NOMO-1 (cell line): ENCODE results near the gene WWOX.

Experiments used
- DNase-seq, 2 experiments: peaks; one replicate each; lab custom pipeline; 2025; ENCODE audit not compliant: unreplicated experiment in 2 of 2; lab: John Stamatoyannopoulos, UW

The WWOX gene

DNA sequence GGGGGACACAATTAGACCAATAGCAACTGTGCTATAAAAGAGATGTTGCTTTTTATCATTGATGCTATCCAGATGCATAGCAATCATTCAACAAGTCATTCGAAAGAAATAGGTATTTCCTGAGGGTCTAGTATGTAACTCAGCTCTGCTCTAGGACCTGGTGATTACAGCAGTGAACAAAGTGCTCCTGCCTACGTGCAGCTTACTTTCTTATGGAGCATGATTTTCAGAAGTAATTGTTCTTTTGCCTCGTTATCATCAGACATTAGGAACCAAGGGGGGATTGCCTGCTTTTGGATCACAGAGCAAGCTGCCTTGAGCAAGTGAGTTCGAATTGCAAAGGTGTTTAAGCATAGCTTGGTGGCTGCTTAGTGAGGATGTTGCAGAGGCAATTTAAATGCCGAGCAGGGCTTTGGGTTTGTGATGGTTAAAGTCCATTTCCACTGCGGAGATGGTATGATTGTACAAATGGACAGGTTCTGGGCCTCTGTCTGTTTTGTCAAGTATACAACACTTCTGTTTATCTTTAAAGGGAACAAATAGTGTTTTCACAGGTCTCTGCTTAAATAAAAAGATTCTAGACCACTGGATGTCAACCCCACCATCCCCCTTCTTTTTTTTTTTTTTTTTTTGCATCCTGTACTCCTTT is 41.5 kb downstream of the WWOX start:
- no peak for DNase-seq

DNA sequence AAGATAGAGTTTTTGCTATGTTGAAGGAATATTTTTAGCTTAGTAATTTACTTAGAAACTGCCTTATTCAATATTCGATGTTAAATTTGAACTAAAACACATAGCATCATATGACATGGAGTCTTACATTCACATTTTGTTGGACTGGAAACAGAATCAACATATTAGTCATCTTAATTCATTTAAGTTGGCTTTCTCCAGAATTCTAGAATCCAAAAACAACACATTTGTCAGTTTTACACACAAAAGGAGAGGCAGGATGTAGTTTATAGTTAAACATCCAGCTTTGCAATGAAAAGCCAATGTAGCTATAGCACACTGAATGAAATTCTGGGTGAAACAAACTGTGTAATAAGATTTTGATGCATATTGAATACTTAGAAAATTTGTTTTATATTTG is 43.3 kb downstream of the WWOX start:
- DNase-seq: no peak

DNA sequence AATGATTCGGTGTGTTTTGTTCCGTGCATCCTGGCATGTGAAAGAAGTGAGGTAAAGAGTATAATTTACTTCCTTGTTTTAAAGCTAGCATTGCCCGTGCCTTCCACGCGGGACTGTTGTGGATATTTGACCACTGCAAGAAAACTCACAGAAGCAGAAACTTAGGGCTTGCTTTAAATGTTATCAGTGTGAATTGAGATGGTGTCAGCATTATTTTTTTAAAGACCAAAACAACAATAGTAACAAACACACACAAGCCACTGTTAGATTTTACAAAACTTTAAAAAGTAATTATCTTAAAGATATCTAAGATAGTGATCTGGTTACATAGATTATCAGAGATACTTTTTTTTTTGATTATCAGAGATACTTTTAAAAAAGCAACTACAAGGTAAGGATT is 47.4 kb downstream of the WWOX start:
- DNase-seq: no peak

DNA sequence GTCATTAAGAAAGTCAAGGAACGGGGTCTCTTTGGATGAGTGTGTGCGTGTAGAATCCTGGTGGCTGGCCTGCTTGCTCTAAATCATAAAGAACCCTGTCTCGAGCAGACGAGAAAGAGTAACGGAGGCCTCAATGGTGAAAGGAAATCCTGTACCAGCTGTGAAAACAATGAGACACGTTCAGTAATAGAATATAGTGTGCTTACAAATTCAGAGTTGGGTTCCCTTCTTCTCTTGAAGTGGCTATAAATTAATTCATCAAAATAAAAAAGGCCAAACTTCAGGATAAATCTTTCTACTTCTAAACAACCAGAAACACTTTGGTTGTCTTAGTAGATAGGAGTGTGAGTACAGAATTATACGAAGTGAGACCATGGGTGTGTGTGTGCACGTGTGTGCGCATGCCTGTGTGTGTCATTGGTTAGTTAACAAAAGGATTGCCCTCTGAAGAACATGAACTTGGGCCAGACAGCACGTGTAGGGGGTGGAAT is 48.5 kb downstream of the WWOX start:
- DNase-seq: no peak

DNA sequence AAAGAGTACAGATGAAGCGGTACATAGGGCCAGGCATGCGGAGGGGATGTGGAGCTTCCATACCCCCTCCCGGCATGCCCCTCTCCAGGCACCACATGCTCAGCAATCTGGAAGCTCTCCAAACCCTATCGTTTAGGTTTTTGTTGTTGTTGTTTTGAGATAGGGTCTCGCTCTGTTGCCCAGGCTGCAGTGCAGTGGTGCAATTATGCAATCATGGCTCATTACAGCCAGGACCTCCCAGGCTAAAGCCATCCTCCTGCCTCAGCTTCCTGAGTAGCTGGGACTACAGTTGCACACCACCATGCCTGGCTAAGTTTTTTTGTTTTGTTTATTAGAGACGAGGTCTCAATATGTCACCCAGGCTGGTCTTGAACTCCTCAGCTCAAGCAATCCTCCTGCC is 50.8 kb downstream of the WWOX start:
- no peak for DNase-seq

DNA sequence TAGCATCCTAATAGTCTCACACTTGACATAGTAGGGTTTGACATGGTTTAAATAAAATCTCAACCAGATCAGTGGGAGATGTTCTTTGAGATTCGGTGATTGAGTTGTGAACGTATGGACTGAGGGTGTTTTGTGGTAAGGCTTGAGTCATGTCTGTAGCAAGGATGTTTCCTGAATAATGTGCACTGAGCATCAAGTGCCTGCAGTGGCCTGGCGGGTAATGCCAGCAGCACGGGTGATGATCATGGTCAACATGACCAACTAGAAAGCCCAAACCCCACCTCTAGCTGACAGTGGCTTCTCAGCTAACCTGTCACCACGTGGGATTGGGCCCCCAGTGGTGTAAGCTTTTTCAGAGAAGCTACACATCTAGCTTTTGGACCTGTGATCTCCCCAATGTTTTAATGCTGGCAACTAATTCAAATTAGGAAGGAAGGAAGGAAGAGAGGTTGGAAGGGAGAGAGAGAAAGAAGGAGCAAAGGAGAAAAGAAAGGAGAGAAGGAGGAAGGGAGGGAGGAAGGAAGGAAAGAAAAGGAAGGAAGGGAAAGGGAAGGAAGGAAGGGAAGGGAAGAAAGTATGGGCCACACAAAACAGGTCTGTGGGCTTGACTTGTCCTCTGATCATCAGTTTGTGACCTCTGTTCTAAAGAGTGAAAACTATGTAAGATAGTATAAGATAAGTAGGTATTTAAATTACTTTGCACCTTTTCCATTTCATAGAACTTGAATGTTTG is 55.4 kb downstream of the WWOX start:
- DNase-seq: no peak

DNA sequence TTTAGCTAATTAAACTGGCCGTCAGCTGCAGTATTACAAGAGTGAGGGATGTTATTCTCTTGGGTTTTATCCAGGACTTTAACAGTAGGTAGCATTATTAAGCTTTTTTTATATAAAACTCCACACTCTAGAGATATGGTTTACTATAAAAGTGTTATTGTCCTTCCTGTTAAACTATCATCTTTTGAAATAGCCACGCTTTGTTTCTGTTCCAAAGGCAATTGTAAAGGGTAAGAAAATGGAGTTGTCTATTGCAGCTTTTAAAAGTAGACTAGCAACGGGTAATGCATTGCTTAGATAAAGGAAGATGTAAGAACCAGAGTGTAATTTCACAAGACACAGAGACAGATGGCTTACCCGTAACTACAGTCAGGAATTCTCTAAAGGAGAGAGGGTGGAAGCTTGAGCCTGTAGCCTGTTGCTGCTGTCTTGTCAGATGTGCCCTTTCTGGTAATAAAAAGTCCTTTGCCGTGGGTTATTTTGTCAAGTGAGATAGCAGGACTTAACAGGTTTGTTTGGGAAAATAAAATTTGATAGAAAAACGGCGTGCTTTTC is 56.4 kb downstream of the WWOX start:
- DNase-seq: no peak

DNA sequence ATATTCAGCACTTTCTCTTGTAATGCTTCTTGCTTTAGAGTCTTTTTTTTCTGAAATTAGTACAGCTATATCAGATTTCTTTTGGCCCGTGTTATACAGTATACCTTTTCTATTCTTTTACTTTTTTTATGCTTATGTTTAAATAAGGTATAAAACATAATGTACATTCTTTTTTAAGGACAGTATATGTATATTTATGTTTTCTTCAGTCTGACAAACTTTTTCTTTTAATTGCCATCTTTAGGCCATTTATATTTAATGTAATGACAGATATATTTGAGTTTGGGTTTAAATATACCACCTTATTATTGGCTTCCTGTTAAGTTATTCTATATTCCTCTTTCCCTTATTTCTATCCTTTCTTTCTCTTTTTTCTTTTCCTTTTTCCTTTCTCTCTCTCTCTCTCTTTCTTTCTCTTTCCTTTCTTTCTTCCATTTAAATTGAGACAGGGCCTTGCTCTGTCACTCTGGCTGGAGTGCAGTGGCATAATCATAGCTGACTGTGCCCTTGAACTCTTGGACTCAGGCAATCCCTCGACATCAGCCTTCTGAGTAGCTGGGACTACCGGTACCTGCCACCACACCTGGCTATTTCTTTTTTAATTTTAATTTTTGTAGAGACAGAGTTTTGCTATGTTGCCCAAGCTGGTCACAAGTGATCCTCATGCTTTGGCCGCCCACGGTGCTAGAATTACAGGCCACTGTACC is 61.7 kb downstream of the WWOX start:
- DNase-seq: no peak

DNA sequence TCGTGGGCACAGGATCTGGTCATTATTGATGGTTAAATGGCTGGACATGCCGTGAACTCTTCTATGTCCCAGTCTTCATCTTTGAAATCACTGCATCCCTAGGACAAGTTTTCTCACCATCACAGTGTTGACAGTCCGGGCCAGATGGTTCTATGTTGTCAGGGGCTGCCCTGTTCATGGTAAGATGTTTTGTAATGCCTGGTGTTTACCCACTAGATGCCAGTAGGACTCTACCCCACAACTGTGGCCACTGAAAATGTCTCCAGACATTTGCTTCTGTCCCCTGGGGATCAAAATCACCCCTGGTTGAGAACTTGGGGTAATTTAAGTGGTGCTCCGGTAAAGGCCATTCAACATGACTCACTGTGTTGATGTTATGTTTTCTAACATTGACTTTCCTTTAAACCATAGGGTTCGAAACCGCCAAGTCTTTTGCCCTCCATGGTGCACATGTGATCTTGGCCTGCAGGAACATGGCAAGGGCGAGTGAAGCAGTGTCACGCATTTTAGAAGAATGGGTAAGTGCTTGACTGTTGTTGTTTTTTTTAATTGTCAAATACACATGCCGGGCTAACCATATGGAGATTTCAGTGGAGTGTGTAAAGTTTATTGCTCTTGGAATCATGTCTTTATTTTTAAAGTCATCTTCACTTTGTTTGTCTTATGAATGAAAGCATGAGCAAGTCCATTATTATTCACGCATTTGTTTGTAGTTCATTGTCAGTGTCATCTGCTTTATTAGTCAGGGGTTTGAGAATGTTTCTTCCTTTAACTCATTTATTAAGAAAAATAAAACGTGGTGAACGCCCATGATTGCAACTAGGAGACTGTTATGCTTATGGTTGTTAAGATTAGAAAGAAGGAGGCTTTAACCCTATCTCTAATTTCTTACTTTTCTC is 64.6 kb downstream of the WWOX start:
- DNase-seq: no peak

DNA sequence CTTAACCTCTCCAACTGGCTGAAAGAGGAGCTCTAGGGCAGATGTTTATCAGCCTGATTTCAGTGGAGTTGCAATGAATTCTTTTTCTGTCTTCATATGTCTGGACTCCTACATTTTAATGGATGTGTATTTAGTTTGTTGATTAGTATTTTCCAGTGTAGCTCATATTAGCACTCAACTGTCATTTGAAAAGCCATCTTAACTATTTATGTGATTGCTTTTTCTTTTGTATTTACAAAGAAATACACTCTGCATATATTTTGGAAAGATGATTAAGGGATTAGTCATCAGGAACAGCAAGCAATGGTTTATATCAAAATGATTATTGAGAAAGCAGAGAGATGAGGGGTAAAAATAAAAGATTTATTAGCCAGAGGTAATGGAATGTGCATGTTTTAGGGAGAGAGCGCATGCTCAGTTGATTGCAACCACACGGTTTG is 71.1 kb downstream of the WWOX start:
- DNase-seq: no peak

DNA sequence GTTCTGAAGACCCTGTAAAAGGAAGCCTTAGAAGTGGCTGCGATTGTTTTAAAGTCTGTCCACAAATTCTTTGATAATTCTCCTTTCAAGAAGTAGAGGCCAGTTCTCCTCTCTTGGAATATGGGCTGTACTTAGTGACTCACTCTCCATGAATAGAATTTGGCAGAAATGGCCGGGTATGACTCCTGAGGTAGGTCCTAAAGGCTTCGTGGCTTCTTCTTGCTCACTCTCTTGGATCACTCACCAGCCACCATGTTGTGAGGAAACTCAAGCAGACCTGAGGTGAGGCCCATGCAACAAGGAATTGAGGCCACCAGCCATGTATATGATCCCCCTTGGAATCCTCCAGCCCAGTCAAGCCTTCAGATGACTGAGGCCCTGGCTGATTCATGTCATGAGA is 75.8 kb downstream of the WWOX start:
- DNase-seq: no peak

DNA sequence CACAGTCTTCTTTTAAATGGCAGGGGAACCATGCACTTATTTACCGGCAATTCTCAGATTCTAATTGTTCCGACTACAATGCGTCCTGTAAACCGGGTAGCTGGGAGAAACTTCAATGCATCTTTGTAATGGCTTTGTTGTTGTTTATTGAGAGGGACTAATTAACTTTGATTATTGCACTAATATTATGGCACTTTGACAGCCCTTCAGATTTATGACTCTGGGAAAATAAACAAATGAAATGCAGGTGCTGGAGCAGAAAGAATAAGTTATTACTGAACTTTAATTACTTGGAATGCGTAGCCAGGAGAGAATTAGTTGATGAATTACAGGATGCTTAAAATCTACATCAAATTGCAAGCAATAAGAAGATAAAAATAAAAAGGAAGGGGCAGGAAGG is 77.0 kb downstream of the WWOX start:
- no peak for DNase-seq

DNA sequence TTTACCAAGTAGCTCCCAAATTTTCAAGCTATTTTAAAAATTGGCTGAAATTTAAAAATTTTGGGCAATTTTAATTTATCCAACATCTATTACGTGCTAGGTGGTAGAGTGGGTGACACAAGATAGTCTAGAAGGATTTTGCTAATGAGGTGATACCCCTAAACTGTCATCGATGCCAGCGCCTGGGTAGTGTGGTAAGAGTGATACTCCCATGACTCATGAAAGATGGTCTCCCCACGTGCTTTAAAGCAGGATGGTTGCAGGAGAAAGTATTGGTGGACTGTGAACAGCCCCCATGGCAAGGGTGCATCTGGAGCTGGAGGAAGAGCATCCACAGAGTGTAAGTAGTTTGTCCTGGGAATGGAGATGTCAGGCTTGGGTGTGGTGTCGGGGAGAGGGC is 77.8 kb downstream of the WWOX start:
- DNase-seq: no peak

DNA sequence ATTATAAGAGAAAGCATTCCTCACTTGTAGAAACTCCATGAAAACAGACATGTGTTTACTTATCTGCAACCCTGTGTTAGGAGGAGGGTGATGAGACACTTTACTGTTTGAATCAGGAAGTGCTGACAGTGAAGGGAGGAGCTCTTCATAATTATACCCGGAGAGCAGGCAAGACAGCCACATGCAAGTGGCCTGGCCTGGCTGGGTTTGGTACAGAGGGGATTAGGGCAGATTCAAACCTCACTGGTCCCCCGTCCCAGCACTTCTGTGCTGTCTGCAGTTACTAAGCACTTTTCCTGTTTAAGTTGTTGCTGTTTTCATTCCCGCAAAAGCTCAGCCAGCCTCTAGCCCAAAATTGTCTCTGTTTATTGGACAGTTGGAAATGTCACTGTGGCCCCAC is 78.5 kb downstream of the WWOX start:
- DNase-seq: peak in 1 of 2 experiments; percentile 6

DNA sequence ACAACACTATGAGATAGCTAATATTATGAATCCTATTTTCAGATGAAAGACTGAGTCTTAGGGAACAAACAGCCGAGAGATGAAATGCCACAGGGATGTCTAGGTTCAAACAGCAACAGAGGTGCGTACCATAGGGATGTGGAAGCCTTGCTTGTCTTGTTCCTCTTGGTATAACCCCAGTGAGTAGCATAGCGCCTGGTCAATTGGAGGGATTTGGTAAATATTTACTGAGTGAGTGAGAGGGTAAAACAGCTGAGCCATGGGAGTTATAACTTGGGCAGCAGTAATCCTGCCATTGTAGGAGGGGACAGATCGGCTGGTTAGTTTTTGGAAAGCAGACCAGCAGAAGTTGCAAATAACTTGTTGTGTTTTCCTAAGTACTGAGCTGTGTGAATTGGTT is 80.2 kb downstream of the WWOX start:
- no peak for DNase-seq

DNA sequence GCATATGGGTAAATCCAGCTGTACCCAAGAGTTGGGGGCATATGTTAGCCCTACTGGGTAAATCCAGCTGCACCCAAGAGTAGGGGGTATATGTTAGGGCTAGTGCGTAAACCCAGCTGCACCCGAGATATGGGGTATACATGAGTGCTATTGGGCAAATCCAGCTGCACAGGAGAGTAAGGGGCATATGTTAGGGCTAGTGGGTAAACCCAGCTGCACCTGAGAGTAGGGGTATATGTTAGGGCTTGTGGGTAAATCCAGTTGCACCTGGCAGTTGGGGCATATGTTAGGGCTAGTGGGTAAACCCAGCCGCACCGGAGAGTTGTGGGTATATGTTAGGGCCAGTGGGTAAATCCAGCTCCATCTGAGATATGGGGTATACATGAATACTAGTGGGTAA is 80.9 kb downstream of the WWOX start:
- no peak for DNase-seq

DNA sequence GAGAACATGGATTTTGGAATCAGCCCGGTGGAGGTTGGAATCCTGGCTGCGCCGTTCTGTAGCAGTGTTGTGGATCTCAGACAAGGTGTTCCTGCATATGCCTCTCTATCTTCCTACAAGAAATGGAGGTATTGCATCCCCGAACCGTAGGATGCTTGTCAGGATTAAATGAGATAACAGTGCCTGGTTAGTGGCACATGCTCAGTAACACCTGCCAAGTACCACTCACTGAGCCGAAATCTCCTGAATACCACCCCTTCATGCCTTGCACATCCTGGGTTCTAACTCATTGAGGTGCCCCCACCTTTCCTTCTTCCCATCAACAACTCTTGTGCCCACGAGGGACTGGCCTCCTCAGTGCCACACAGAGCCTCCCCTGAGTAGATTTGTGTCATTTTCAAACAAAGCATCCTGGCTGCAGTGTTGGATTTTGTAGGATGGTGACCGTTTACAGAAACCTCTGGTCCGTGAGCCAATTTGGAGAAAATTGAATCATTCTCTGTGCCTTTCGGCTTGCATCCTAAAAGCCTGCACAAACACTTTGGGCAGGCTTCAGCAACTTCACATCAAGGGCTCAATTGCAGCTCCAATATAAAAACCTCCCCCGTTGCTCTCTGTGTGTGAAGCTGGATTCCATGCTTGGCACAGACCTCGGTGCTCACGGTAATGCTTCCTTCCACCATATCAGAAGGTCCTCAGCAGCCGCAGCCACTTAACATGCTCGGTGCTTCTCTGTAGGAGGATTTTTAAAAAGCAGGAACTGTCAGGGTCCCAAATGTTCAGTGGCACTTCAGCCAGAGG is 84.2 kb downstream of the WWOX start:
- DNase-seq: no peak

DNA sequence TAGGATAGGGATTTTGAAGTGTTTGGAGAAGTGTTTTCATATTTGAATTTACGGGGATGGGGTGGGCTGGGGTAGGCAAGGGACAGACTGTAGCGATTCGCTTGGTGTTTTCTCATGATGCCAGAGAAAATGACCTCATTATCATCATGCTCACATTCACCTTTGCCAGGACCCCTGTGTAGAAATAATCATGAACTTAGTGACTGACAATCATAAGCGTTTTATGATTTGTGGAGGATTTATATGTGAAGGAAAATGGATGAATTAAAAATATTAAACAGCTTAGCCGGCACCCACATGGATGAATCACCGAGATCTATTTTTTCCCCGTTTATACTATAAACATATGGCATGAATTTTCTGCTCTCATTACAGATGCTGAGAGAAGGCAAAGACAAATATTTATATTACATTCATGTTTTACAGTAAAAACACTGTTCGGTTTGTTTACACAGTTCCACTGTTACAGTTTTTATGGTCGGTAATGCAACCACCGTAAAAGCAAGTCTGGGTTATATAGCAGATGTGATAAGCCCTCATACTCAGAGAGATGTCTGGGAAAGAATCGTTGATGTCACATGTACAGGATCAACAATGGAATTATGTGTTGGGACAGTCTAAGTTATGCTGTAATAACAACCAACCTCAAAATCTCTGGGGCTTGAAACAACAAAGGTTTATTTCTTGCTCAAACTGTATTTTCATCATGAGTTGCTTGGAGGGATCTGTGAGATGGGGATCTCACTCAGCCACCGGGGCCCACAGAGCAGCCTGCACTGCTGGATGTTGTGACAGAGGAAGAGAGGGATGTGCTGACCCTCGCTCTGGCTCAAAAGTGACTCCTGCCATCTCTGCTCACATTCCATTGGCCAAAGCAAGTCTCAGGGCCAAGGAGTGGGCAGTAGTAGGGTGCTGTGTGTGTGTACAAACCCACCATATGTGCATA is 85.1 kb downstream of the WWOX start:
- no peak for DNase-seq

DNA sequence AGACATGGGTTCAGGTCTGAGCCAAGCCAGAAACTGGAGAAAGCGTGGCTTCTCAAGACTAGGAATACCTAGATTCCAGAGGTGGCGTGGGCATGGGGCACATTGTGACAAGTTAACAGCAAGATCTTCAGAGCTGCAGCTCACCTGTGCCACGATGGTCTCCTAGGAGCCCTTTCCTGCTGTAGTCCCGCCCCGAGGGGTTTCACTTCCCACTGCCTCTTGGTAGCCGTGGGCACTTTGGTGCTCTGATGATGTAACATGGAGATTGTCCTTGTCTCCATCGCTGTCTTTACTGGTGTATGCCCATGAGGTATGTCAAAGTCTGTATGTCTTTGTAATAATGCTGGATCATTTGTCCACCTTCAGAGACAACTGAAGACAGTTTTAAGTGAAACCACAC is 89.7 kb downstream of the WWOX start:
- peak in 1 of 2 experiments; percentile 7 for DNase-seq
